A673 (cell line): ENCODE data around the gene INPP5B.
A peak's percentile ranks its signal among the peaks of the same experiment; 100 is the strongest.

Experiments
- CTCF ChIP-seq: fragments of 300-800, 200-600 bp; sonication (generic); conservative IDR thresholded peaks from 2 replicates; pipeline ENCODE4 v1.5.1; 2017; ENCODE audit warnings: low read depth, mild to moderate bottlenecking, antibody characterized with exemption, low read length, moderate library complexity, mixed read lengths
- EZH2 ChIP-seq: fragments of 200-600 bp; sonication (generic); IDR thresholded peaks from 2 replicates; pipeline ENCODE4 v1.6.1; 2017; ENCODE audit warnings: borderline replicate concordance, low read depth, mild to moderate bottlenecking, mixed read lengths, antibody characterized with exemption, low read length; ENCODE audit not compliant: poor library complexity, severe bottlenecking

GRCh38 chr1:37875833-37876232 lies 71.0 kb downstream of the INPP5B start:
- TF ChIP-seq CTCF (peak; percentile 33; the same call in 1 of the 2 replicates), EZH2 (no peak)
